Activated T-helper 17 cell treated with anti-CD3 and anti-CD28 coated beads, Interleukin-2, amount 50 U/mL, for 72 hours (primary cell): ENCODE results near the gene PYGO2. TPM values are rescaled to one million over a fixed set of nuclear protein-coding genes. Genes with fewer than 3 reads are reported as not detected.

Source experiments
- ATAC-seq: fragments of 150-1000 bp; cut with Tn5 transposase; replicated peaks from 2 replicates; pipeline ENCODE4 v1.10.0; 2021; ENCODE audit warnings: mild to moderate bottlenecking, moderate library complexity
- H3K27ac Mint-ChIP-seq: one replicate; pipeline ENCODE4 v1.8.0; 2022; ENCODE audit warnings: mixed read lengths
- H3K27me3 Mint-ChIP-seq: one replicate; pipeline ENCODE4 v1.8.0; 2022; ENCODE audit warnings: mixed read lengths
- H3K36me3 Mint-ChIP-seq: one replicate; pipeline ENCODE4 v1.8.0; 2022; ENCODE audit warnings: low read depth, mild to moderate bottlenecking, mixed read lengths
- H3K4me1 Mint-ChIP-seq: one replicate; pipeline ENCODE4 v1.8.0; 2022; ENCODE audit warnings: mixed read lengths
- H3K4me3 Mint-ChIP-seq: one replicate; pipeline ENCODE4 v1.8.0; 2022; ENCODE audit warnings: mild to moderate bottlenecking, mixed read lengths
- H3K9me3 Mint-ChIP-seq: one replicate; pipeline ENCODE4 v1.8.0; 2022; ENCODE audit warnings: mixed read lengths
- total RNA-seq, 2 donors: library from RNA; stranded (reverse); gene quantifications; one replicate each; pipeline ENCODE4 v1.2.3, GENCODE V29; 2022

The PYGO2 gene
- total RNA-seq: 10 to 100 TPM; 35.6 to 39.2 TPM

DNA sequence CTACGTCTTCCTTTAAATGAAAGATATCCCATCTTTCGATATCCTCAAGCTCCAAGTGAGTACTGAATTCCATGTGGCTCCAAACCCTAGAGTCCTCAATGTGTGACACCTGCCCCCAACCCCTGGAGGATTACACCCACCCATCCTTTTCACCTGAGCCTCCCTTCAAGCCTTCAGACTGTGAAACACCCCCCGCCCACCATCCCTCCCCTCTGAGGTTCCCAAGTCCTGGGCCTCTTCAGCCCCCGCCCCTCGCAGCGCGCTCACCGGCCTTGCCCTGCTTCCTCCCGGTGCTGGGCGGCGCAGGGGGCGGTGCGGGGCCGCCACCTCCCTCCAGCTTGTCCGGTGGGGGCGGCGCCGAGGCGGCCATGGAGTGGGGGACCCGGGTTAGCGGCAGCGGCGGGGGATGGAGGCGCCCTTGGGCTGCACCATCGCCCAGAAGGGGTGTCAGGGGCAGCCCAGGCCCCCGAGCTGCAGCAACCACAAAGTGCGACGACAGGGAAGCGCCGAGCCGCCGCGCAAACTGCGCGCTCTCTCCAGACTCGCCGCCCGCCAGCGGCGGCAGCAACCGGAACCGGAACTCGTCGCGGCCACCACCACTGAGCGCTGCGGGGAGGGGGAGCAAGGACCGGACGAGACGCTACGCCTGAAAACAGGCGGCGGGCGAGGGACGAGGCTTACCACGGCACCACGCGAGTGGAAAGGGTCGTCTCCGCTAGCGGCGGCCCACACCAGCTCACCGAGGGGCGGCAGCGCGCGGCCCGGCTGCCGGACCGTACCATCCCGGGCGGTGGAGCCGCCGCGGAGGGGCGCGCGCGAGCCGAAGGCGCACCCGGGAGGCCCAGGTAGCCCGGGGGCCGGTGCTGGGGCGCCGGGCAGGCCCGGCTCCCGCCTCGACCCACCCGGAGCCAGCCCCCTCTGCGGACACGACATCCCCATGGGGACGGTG lies at the start of gene PYGO2:
Gene PYGO2, minus strand, starts transcription at position 576 of the 949 bp plus-strand sequence. Its CDS starts 206 bp downstream, at position 370.
- peak within 1 kb of the TSS; percentile 95 for H3K4me3 Mint-ChIP-seq
- no peaks in the 10 kb centered on the region for H3K27me3 Mint-ChIP-seq
- no peaks in the 10 kb centered on the region for H3K9me3 Mint-ChIP-seq
- H3K27ac Mint-ChIP-seq: peak within 1 kb of the TSS; percentile 88
- peaks cover 10% of the 10 kb centered on the region for H3K4me1 Mint-ChIP-seq
- ATAC-seq: peak; percentile 90
- H3K36me3 Mint-ChIP-seq: peaks cover 93% of the 10 kb centered on the region

DNA sequence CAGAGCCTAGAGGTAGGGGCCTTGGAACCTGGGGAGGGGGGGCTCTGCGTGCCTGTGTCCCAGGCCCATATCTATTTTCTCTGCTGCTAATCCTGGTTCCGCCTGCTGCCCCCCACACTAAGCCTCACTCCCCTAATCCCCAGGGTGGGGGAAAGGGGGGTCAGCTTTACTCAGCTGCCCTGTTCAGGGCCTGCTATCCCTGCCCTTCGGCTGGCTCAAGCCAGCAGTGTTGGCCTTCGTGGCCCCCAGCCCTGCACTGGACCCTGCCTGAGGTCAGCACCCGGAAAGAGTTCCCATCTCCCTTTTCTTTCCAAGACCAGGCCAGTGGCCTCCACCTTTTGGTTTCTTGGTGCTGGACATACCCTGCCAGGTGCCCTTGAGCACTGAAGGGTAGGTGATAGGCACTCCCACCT lies 49.4 kb upstream of the PYGO2 start:
- Mint-ChIP-seq H3K27ac (peak overlapping the region; percentile 92), H3K4me1 (peaks cover 37% of the 10 kb centered on the region), H3K36me3 (peaks cover 83% of the 10 kb centered on the region), H3K9me3 (no peaks in the 10 kb centered on the region), H3K4me3 (peak overlapping the region; percentile 91), H3K27me3 (no peaks in the 10 kb centered on the region)
- ATAC-seq: no peak

DNA sequence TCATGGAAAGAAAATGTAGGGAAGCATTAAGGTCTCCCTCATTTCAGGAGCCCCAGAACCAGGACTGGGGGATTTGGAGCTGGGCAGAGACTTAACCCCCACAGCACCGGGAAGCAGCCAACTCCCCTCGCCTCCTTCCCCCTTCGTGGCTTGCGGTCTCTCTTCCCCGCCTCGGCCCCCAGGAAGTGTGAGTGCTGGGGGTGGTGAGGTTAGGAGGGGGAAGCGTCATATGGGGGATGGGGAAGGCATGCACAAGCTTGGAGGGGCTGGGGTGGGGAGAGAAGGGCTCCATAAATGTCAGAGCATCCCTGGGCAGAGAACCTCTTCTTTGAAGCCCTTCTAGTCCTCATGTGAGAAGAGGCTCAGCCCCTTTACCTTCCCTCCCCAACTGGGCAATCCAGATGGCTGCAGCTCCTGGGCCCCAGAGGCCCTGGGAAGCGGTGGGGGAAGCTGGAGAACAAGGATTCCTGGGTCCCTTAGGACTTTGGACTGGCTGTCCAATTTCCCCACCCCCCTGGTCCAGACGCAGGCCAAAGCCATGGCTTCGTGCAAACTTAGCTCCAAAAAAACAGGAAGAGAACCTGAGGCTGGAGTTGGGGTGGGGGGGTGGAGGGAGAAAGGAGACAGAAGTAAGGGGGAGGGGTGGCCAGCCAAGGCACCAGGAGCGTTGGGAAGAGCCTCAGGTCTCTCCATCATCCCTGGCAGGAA lies 48.8 kb upstream of the PYGO2 start:
- H3K36me3 Mint-ChIP-seq: peaks cover 83% of the 10 kb centered on the region
- peak overlapping the region; percentile 91 for H3K4me3 Mint-ChIP-seq
- no peaks in the 10 kb centered on the region for H3K9me3 Mint-ChIP-seq
- ATAC-seq: no peak
- H3K4me1 Mint-ChIP-seq: peaks cover 32% of the 10 kb centered on the region
- H3K27me3 Mint-ChIP-seq: no peaks in the 10 kb centered on the region
- peak overlapping the region; percentile 92 for H3K27ac Mint-ChIP-seq

DNA sequence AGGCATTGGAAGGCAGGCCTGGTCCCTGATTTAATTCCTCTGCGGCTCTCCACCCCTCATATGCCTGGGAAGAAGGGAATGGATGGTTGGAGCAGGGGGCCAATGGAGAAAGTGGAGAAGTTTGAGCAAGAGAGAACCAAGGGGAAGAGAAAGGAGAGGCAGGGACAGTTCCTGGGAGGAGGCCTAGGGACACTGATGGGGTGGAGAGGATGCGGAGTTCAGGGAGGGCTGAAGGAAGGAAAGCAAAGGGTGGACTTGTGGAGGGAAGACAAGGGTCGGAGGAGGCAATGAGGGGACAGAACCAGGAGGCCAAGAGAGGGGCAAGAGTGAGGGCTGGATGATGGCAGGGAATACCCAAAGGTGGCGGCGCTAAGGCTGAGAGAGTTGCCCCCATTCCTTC lies 48.2 kb upstream of the PYGO2 start:
- no peak for ATAC-seq
- Mint-ChIP-seq H3K9me3 (no peaks in the 10 kb centered on the region), H3K4me3 (peak overlapping the region; percentile 91), H3K4me1 (peaks cover 32% of the 10 kb centered on the region), H3K27ac (peak overlapping the region; percentile 92), H3K36me3 (peaks cover 82% of the 10 kb centered on the region), H3K27me3 (no peaks in the 10 kb centered on the region)

GRCh38 chr1:155009221-155009711 lies 47.7 kb upstream of the PYGO2 start:
- Mint-ChIP-seq H3K27me3 (no peaks in the 10 kb centered on the region), H3K36me3 (peaks cover 82% of the 10 kb centered on the region), H3K9me3 (no peaks in the 10 kb centered on the region), H3K4me3 (peak overlapping the region; percentile 91), H3K4me1 (peaks cover 35% of the 10 kb centered on the region), H3K27ac (peak overlapping the region; percentile 92)
- ATAC-seq: no peak

- ATAC-seq: peak; percentile 68
- peak overlapping the region; percentile 92 for H3K27ac Mint-ChIP-seq
- H3K36me3 Mint-ChIP-seq: peaks cover 82% of the 10 kb centered on the region
- H3K9me3 Mint-ChIP-seq: no peaks in the 10 kb centered on the region
- peak overlapping the region; percentile 91 for H3K4me3 Mint-ChIP-seq
- peaks cover 31% of the 10 kb centered on the region for H3K4me1 Mint-ChIP-seq
- no peaks in the 10 kb centered on the region for H3K27me3 Mint-ChIP-seq
Measured at GRCh38 chr1:155008015-155008941, 46.7 kb upstream of the PYGO2 start.

DNA sequence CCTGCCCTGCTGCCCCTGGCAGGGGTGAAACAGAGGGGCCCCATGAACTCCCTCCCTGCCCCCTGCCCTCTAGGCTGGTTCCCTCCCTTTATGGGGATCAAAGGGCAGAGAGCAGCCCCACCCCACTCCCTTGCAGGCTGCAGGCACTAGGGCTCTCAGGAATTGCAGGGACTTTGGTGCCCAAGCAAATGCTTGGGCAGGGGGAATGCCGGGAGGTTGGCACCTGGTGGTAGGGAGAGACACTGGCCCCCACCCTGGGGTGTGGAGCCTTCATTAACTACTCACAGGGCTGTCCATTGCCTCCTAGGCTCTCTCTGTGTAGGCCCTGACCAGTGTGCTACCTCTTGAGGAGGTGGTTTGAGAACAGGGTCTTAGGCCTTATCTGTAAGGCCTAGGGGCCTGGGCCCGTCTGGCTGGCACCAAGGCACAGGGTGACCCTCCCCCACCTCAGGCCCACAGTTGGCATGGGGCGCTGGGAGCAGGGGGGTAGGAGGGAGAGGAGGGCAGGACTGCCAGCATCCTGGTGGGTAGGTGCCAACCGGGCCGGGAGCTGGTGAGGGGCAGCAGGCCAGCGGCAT lies 45.8 kb upstream of the PYGO2 start:
- Mint-ChIP-seq H3K27ac (no peak overlapping the region), H3K27me3 (no peaks in the 10 kb centered on the region), H3K4me3 (peak overlapping the region; percentile 91), H3K36me3 (peaks cover 80% of the 10 kb centered on the region), H3K4me1 (peaks cover 22% of the 10 kb centered on the region), H3K9me3 (no peaks in the 10 kb centered on the region)
- no peak for ATAC-seq

- no peaks in the 10 kb centered on the region for H3K27me3 Mint-ChIP-seq
- H3K9me3 Mint-ChIP-seq: no peaks in the 10 kb centered on the region
- ATAC-seq: no peak
- peaks cover 78% of the 10 kb centered on the region for H3K36me3 Mint-ChIP-seq
- H3K4me1 Mint-ChIP-seq: peaks cover 17% of the 10 kb centered on the region
- peak overlapping the region; percentile 94 for H3K27ac Mint-ChIP-seq
- H3K4me3 Mint-ChIP-seq: peak overlapping the region; percentile 91
Measured at GRCh38 chr1:155006601-155007101, 45.1 kb upstream of the PYGO2 start.

DNA sequence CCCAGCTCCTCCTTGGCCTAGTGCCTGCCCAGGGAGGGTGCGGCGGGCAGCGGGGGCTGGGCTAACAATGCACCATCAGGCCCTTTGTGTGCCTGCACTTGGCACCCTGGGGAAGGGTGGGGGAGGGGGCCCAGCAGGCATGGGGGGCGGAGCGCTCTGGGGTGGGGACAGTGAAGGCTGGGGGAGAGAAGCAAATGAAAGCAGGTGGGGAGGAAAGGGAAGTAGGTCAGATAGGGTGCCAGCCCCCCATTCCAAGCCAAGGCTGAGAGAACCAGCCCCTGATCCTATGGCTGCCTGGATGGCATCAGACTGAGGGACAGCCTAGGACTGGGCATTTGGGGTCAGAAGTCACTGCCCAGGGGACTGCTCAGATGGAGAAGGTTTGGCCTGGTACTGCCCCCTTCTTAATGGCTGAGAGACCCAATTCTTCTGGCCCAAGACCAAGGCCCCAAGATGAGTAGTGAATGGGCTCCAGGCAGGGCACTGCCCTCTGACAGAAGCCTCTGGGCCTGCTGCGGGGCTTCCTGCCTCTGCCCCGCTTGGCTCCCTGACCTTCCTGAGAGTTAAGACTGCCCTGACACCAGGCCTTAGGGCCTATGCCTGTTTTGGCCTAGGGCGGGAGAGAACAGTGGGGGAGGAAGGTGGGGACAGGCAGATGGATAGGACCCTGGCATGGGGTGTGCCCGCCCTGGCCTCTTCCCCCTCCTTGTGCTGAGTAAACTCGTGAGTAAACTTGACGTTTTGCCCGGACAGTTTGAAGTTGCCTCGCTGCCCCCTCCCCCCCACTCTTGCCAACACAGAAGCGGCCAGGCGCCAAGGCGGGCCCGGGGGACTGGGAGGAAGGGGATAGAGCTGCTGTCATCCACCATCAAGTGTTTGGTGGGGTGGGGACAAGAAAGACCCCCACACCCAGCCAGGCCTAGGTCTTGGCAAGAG lies 43.8 kb upstream of the PYGO2 start:
- no peaks in the 10 kb centered on the region for H3K27me3 Mint-ChIP-seq
- no peak for ATAC-seq
- no peaks in the 10 kb centered on the region for H3K9me3 Mint-ChIP-seq
- peak overlapping the region; percentile 95 for H3K27ac Mint-ChIP-seq
- peaks cover 65% of the 10 kb centered on the region for H3K36me3 Mint-ChIP-seq
- peaks cover 17% of the 10 kb centered on the region for H3K4me1 Mint-ChIP-seq
- peak overlapping the region; percentile 91 for H3K4me3 Mint-ChIP-seq

DNA sequence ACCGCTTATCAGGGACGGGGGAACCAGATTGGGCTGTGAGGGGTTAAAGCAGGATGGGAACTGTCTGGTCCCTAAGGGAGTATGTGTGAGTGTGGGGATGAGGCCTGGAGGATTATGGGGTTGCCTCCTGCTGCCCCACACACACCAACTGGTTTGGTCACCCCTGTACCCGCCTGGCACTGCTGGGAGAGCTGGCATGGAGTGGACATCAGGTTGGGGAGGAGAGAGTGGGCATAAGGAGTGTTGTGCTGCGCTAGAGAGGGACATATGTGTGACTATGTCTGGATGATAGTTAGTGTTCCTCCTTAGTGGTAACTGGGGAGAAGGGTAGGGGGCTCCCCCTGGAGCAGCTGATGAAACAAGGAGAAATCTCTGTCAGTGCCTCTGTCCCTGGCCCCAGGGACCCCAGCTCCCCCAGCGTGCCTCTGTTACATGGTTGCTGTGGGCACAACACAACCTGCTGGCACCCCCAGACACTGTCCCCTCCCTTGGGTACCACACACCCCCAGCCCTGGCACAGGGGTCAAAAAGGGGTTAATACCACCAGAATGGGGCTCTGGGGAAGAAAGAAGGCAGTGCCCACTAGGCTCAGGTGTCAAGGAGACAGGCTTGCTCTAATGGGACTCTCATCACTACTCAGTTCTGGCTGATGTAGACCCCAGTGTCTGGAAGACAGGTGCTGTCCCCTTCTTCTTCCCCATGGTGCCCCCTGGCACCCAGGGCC lies 42.9 kb upstream of the PYGO2 start:
- Mint-ChIP-seq H3K4me1 (peaks cover 24% of the 10 kb centered on the region), H3K27ac (peak overlapping the region; percentile 95), H3K4me3 (peak overlapping the region; percentile 91), H3K27me3 (no peaks in the 10 kb centered on the region), H3K36me3 (peaks cover 56% of the 10 kb centered on the region), H3K9me3 (no peaks in the 10 kb centered on the region)
- no peak for ATAC-seq

DNA sequence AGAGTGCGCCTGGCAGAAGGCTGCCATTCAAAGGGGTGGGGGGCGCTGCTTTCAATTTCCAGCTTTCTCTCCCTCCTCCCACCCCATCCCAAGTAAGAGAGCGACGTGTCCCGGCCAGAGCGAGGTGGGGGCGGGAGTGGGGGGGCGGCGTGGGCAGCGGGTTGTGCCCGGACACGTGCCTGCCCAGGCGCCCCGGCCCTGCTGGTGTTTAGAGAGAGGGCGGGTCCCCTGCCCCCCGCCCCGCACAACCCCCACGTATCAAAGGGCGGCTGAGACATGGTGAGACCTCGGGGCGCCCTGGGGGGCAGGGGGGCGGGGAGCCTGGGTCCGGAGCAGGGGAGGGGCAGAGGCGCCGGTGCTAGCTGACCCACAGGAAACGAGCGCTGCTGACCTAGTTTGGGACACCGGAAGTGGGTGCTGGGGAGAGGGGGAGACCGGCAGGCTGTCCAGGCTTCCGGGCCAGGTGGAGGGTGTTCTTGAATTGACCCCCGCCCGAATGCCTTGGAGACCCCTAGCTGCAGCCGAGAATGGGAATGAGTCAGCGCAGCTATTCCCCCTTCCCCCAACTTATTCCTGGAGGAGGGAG lies 42.3 kb upstream of the PYGO2 start:
- Mint-ChIP-seq H3K4me1 (peaks cover 24% of the 10 kb centered on the region), H3K27me3 (no peaks in the 10 kb centered on the region), H3K9me3 (no peaks in the 10 kb centered on the region), H3K36me3 (peaks cover 50% of the 10 kb centered on the region), H3K27ac (peak overlapping the region; percentile 95), H3K4me3 (peak overlapping the region; percentile 91)
- no peak for ATAC-seq

- H3K9me3 Mint-ChIP-seq: no peaks in the 10 kb centered on the region
- peaks cover 44% of the 10 kb centered on the region for H3K36me3 Mint-ChIP-seq
- peak overlapping the region; percentile 95 for H3K27ac Mint-ChIP-seq
- no peaks in the 10 kb centered on the region for H3K27me3 Mint-ChIP-seq
- peaks cover 25% of the 10 kb centered on the region for H3K4me1 Mint-ChIP-seq
- ATAC-seq: no peak
- peak overlapping the region; percentile 91 for H3K4me3 Mint-ChIP-seq
Measured at GRCh38 chr1:155003227-155003765, 41.7 kb upstream of the PYGO2 start.
